PFSK-1 (cell line): Measurements from ENCODE around the gene DOCK9.

Experiments used
- FOXP2 ChIP-seq: optimal IDR thresholded peaks from 2 replicates; pipeline ENCODE3; 2011; ENCODE audit warnings: borderline replicate concordance, control low read depth, inconsistent platforms; ENCODE audit not compliant: insufficient read depth; ENCODE audit errors: extremely low read length, extremely low read depth
- POLR2AphosphoS5 ChIP-seq: IDR thresholded peaks from 2 replicates; pipeline ENCODE4 v1.6.1; 2012; ENCODE audit warnings: low read depth, mild to moderate bottlenecking, control low read depth, low read length, moderate library complexity
- REST ChIP-seq, 2 experiments: IDR thresholded peaks; 2 replicates each; pipeline versions ENCODE4 v1.6.1 to v1.8.0; 2011 to 2012; ENCODE audit warnings: low read depth in 2 of 2, low read length in 2 of 2, control low read depth in 1 of 2, inconsistent platforms in 1 of 2, mild to moderate bottlenecking in 1 of 2, moderate library complexity in 1 of 2; ENCODE audit not compliant: insufficient read depth in 1 of 2
- SIN3A ChIP-seq: IDR thresholded peaks from 2 replicates; pipeline ENCODE4 v1.6.1; 2012; ENCODE audit warnings: mild to moderate bottlenecking, low read length, moderate library complexity, borderline replicate concordance; ENCODE audit not compliant: insufficient read depth
- TAF1 ChIP-seq: IDR thresholded peaks from 2 replicates; pipeline ENCODE4 v1.6.1; 2012; ENCODE audit warnings: low read length, control low read depth, borderline replicate concordance; ENCODE audit not compliant: insufficient read depth

The DOCK9 gene

GRCh38 chr13:98983182-98983581 is 5.3 kb upstream of the DOCK9 start:
- TF ChIP-seq POLR2AphosphoS5 (no peak), REST (IDR thresholded peaks at IDR 0.05; ENCODE audit: insufficient read depth in 1 of 2, low read depth in 2 of 2, low read length in 2 of 2) (no peak), SIN3A (no peak), TAF1 (no peak), FOXP2 (no peak)

- TF ChIP-seq POLR2AphosphoS5 (no peak), TAF1 (no peak), REST (IDR thresholded peaks at IDR 0.05; ENCODE audit: insufficient read depth in 1 of 2, low read depth in 2 of 2, low read length in 2 of 2) (no peak), SIN3A (no peak), FOXP2 (no peak)
Observed at GRCh38 chr13:98981369-98982080, 3.7 kb upstream of the DOCK9 start.

GRCh38 chr13:98979012-98979660 is 1.3 kb upstream of the DOCK9 start:
- TF ChIP-seq FOXP2 (no peak), REST (IDR thresholded peaks at IDR 0.05; ENCODE audit: insufficient read depth in 1 of 2, low read depth in 2 of 2, low read length in 2 of 2) (no peak), TAF1 (no peak), SIN3A (no peak), POLR2AphosphoS5 (no peak)

- no peak for TF ChIP-seq SIN3A
- no peak for TF ChIP-seq TAF1
Observed at GRCh38 chr13:98978280-98978679, 416 bp upstream of the DOCK9 start.

- no peak for TF ChIP-seq SIN3A
- TF ChIP-seq REST (IDR thresholded peaks at IDR 0.05; ENCODE audit: insufficient read depth in 1 of 2, low read depth in 2 of 2, low read length in 2 of 2) = no peak
- no peak for TF ChIP-seq POLR2AphosphoS5
- TF ChIP-seq FOXP2 = no peak
- no peak for TF ChIP-seq TAF1
Observed at GRCh38 chr13:98976941-98977340, 923 bp downstream of the DOCK9 start.
